Stimulated activated naive CD8-positive, alpha-beta T cell treated with anti-CD3 and anti-CD28 coated beads, Interleukin-15, Interleukin-2, amounts not matched to agents 100 ng/mL and 50 ng/mL, for 24 hours (primary cell): Measurements from ENCODE around the gene CNBP.
"Not testable (repeated sequence)": the region's sequence is repeated elsewhere in the genome, so short reads cannot be mapped to it uniquely, and the experiment has no call there.

Source experiments
- H3K27ac Mint-ChIP-seq: one replicate; pipeline ENCODE4 v1.8.0; 2021; ENCODE audit warnings: mild to moderate bottlenecking, mixed read lengths
- H3K27me3 Mint-ChIP-seq: one replicate; pipeline ENCODE4 v1.8.0; 2021; ENCODE audit warnings: mixed read lengths
- H3K36me3 Mint-ChIP-seq: one replicate; pipeline ENCODE4 v1.8.0; 2021; ENCODE audit warnings: low read depth, mixed read lengths
- H3K4me1 Mint-ChIP-seq: one replicate; pipeline ENCODE4 v1.8.0; 2021; ENCODE audit warnings: low read depth, mixed read lengths
- H3K4me3 Mint-ChIP-seq: one replicate; pipeline ENCODE4 v1.8.0; 2021; ENCODE audit warnings: mild to moderate bottlenecking, mixed read lengths
- H3K9me3 Mint-ChIP-seq: one replicate; pipeline ENCODE4 v1.8.0; 2021; ENCODE audit warnings: mixed read lengths

The CNBP gene

GRCh38 chr3:129183569-129184395, at the start of gene CNBP:
Gene CNBP, minus strand, starts transcription at chr3:129183896. Its CDS starts 12,139 bp downstream, at chr3:129171757.
- no peaks in the 10 kb centered on the region for H3K27me3 Mint-ChIP-seq
- H3K4me1 Mint-ChIP-seq: peaks cover 54% of the 10 kb centered on the region
- no peaks in the 10 kb centered on the region for H3K9me3 Mint-ChIP-seq
- peak within 1 kb of the TSS; percentile 99 for H3K27ac Mint-ChIP-seq
- H3K36me3 Mint-ChIP-seq: peaks cover 45% of the 10 kb centered on the region
- H3K4me3 Mint-ChIP-seq: peak within 1 kb of the TSS; percentile 96

GRCh38 chr3:129231331-129232119, 47.8 kb upstream of the CNBP start:
- Mint-ChIP-seq H3K9me3 (no peaks in the 10 kb centered on the region), H3K36me3 (no peaks in the 10 kb centered on the region), H3K4me1 (peaks cover 27% of the 10 kb centered on the region), H3K4me3 (no peak overlapping the region), H3K27ac (no peak overlapping the region), H3K27me3 (no peaks in the 10 kb centered on the region)

- Mint-ChIP-seq H3K27me3 (no peaks in the 10 kb centered on the region), H3K4me1 (peaks cover 31% of the 10 kb centered on the region), H3K9me3 (no peaks in the 10 kb centered on the region), H3K27ac (peak overlapping the region; percentile 53), H3K4me3 (no peak overlapping the region), H3K36me3 (no peaks in the 10 kb centered on the region)
Measured at GRCh38 chr3:129230311-129231019, 46.8 kb upstream of the CNBP start.

- no peaks in the 10 kb centered on the region for H3K9me3 Mint-ChIP-seq
- peaks cover 40% of the 10 kb centered on the region for H3K4me1 Mint-ChIP-seq
- no peaks in the 10 kb centered on the region for H3K27me3 Mint-ChIP-seq
- H3K4me3 Mint-ChIP-seq: no peak overlapping the region
- no peaks in the 10 kb centered on the region for H3K36me3 Mint-ChIP-seq
- no peak overlapping the region for H3K27ac Mint-ChIP-seq
Measured at GRCh38 chr3:129228891-129229585, 45.3 kb upstream of the CNBP start.

GRCh38 chr3:129226374-129226773, 42.7 kb upstream of the CNBP start:
- no peak overlapping the region for H3K27ac Mint-ChIP-seq

GRCh38 chr3:129224984-129225393, 41.3 kb upstream of the CNBP start:
- H3K4me1 Mint-ChIP-seq: peaks cover 20% of the 10 kb centered on the region
- no peaks in the 10 kb centered on the region for H3K9me3 Mint-ChIP-seq
- peak overlapping the region; percentile 9 for H3K27ac Mint-ChIP-seq
- H3K36me3 Mint-ChIP-seq: no peaks in the 10 kb centered on the region
- no peaks in the 10 kb centered on the region for H3K27me3 Mint-ChIP-seq
- no peak overlapping the region for H3K4me3 Mint-ChIP-seq

More at GRCh38 chr3:129226374-129226773, 42.7 kb upstream of the CNBP start:
- Mint-ChIP-seq H3K9me3 (no peaks in the 10 kb centered on the region), H3K4me1 (peaks cover 32% of the 10 kb centered on the region), H3K4me3 (no peak overlapping the region), H3K27me3 (no peaks in the 10 kb centered on the region), H3K36me3 (no peaks in the 10 kb centered on the region)

- not testable (repeated sequence) for H3K4me3 Mint-ChIP-seq
Measured at GRCh38 chr3:129224387-129224786, 40.7 kb upstream of the CNBP start.

GRCh38 chr3:129218742-129219141, 35.0 kb upstream of the CNBP start:
- Mint-ChIP-seq H3K4me1 (no peaks in the 10 kb centered on the region), H3K4me3 (no peak overlapping the region), H3K27ac (no peak overlapping the region), H3K27me3 (no peaks in the 10 kb centered on the region), H3K9me3 (no peaks in the 10 kb centered on the region), H3K36me3 (no peaks in the 10 kb centered on the region)

More at GRCh38 chr3:129224387-129224786, 40.7 kb upstream of the CNBP start:
- H3K9me3 Mint-ChIP-seq, H3K27me3 Mint-ChIP-seq, H3K36me3 Mint-ChIP-seq, H3K27ac Mint-ChIP-seq: not testable (repeated sequence)
- peaks cover 17% of the 10 kb centered on the region for H3K4me1 Mint-ChIP-seq

GRCh38 chr3:129213238-129213637, 29.5 kb upstream of the CNBP start:
- Mint-ChIP-seq H3K36me3 (no peaks in the 10 kb centered on the region), H3K27me3 (no peaks in the 10 kb centered on the region), H3K27ac (no peak overlapping the region), H3K9me3 (no peaks in the 10 kb centered on the region), H3K4me3 (no peak overlapping the region), H3K4me1 (no peaks in the 10 kb centered on the region)

- H3K9me3 Mint-ChIP-seq: no peaks in the 10 kb centered on the region
- no peaks in the 10 kb centered on the region for H3K27me3 Mint-ChIP-seq
- no peaks in the 10 kb centered on the region for H3K4me1 Mint-ChIP-seq
- H3K36me3 Mint-ChIP-seq: no peaks in the 10 kb centered on the region
- H3K4me3 Mint-ChIP-seq: no peak overlapping the region
- no peak overlapping the region for H3K27ac Mint-ChIP-seq
Measured at GRCh38 chr3:129211772-129212171, 28.1 kb upstream of the CNBP start.

- Mint-ChIP-seq H3K9me3 (no peaks in the 10 kb centered on the region), H3K36me3 (no peaks in the 10 kb centered on the region), H3K27me3 (no peaks in the 10 kb centered on the region), H3K4me1 (no peaks in the 10 kb centered on the region), H3K4me3 (no peak overlapping the region), H3K27ac (no peak overlapping the region)
Measured at GRCh38 chr3:129211345-129211744, 27.6 kb upstream of the CNBP start.

- Mint-ChIP-seq H3K27ac (no peak overlapping the region), H3K36me3 (no peaks in the 10 kb centered on the region), H3K4me1 (no peaks in the 10 kb centered on the region), H3K9me3 (no peaks in the 10 kb centered on the region), H3K4me3 (no peak overlapping the region), H3K27me3 (no peaks in the 10 kb centered on the region)
Measured at GRCh38 chr3:129207479-129207878, 23.8 kb upstream of the CNBP start.

GRCh38 chr3:129205109-129205832, 21.6 kb upstream of the CNBP start:
- Mint-ChIP-seq H3K4me1 (no peaks in the 10 kb centered on the region), H3K27ac (no peak overlapping the region), H3K27me3 (no peaks in the 10 kb centered on the region), H3K4me3 (no peak overlapping the region), H3K36me3 (no peaks in the 10 kb centered on the region), H3K9me3 (no peaks in the 10 kb centered on the region)

GRCh38 chr3:129204473-129204872, 20.8 kb upstream of the CNBP start:
- no peak overlapping the region for H3K27ac Mint-ChIP-seq
- H3K27me3 Mint-ChIP-seq: no peaks in the 10 kb centered on the region
- H3K9me3 Mint-ChIP-seq: no peaks in the 10 kb centered on the region
- no peak overlapping the region for H3K4me3 Mint-ChIP-seq
- no peaks in the 10 kb centered on the region for H3K36me3 Mint-ChIP-seq
- H3K4me1 Mint-ChIP-seq: no peaks in the 10 kb centered on the region
